GM19193 (cell line): Measurements from ENCODE around the gene CFAP53.

Experiments
- POLR2A ChIP-seq: IDR thresholded peaks from 4 replicates; pipeline ENCODE4 v1.6.1; 2011; ENCODE audit not compliant: insufficient read depth, insufficient read length; ENCODE audit errors: extremely low read depth

Gene CFAP53

DNA sequence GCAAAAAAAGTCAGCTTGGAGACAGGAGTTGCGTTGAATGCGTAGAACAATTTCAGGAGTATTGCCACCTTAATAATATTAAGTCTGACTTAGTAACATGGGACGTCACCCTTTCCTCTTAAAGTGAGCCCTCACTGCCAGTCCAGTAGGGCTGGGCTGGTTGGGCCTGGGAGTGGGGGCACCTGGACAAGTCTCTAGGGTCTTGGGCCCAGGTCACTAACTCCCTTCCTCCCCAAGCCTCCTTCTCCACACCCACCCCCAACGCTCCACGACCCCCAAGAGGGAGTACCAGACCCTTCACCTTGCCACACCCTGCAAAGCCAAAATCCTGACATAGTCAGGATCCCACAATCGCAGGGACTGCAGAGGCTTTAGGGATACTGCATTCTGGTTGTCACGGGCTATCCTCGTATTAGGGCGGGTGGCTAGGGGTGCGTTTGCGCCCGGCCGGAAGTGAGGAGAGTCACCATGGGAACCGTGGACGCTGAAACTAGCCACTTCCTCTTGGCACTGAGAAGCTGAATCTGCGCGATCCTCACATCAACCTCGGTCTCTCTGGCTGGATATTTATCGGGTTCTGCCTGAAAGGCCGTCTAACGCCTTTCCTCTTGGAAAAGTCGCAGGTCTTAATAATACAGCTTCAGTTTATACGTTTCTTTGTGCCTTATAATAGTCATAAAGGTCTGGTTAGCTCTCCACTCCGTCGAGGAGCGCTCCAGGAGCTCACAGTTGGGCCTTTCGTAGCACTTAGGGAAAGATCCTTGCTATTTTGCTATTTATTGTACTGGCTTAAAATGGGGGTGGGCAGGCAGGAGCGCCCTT, 31.5 kb upstream of the CFAP53 start:
- no peak for TF ChIP-seq POLR2A

DNA sequence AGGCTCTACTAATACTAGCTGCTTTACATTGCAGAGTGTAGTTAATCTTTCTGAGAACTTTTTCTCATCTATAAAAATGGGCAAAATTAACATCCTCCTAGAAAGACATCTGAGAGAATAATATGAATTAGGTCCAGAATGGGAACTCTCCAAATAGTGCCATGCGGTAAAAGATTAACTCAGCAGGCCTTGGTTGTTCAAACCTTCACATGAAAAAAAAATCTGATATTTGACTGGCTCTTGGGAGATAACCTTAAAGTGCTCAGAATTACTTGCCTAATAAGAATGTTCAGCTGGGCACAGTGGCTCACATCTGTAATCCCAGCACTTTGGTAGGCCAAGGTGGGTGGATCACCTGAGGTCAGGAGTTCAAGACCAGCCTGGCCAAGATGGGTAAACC, 26.7 kb upstream of the CFAP53 start:
- no peak for TF ChIP-seq POLR2A

DNA sequence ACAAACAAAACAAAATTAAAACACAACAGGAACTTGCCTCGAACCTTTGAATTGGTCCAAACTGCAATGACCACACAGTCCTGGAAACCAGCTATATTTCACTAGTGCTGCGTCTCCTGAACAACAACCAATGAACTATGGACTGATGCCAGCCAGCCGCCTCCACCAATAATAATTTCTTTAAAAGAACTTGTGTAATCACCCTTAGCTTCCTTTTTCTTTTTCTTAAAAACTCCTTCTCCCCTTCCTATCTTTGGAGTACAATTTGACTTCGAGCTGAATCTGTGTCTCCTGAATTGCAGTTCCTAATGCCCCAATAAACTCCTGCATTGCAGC, 22.8 kb upstream of the CFAP53 start:
- no peak for TF ChIP-seq POLR2A

- peak; percentile 77 for TF ChIP-seq POLR2A
These were observed 21.4 kb upstream of the CFAP53 start, which contains the start of gene CXXC1 for GRCh38 chr18:50287441-50288347. Gene CXXC1, minus strand, starts transcription at chr18:50287692. Its CDS starts 103 bp downstream, at chr18:50287589.

DNA sequence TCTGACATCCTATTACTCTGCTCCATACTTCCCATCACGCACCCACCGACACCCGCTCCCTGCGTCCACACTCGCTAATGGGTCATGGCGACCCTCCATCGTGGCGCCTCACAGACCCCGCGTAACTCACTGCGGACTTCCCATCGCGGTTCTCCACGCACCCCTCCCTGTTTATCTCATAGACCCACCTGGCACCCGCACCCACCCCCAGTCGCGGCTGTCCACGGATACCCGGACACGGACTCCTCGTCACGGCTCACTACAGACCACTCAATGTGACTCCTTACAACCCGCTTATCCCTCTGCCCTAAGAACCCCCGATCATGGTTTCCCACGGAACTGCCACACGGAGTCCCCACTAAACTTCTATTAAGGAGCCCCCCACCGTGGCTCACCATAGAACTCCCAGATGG, 20.7 kb upstream of the CFAP53 start:
- no peak for TF ChIP-seq POLR2A

- TF ChIP-seq POLR2A = no peak
These were observed 20.2 kb upstream of the CFAP53 start for GRCh38 chr18:50286391-50287027.

- TF ChIP-seq POLR2A = no peak
These were observed 19.5 kb upstream of the CFAP53 start for GRCh38 chr18:50285631-50286321.

- TF ChIP-seq POLR2A = no peak
These were observed 18.8 kb upstream of the CFAP53 start for GRCh38 chr18:50285071-50285470.

GRCh38 chr18:50284255-50284885, 18.1 kb upstream of the CFAP53 start:
- TF ChIP-seq POLR2A = no peak

DNA sequence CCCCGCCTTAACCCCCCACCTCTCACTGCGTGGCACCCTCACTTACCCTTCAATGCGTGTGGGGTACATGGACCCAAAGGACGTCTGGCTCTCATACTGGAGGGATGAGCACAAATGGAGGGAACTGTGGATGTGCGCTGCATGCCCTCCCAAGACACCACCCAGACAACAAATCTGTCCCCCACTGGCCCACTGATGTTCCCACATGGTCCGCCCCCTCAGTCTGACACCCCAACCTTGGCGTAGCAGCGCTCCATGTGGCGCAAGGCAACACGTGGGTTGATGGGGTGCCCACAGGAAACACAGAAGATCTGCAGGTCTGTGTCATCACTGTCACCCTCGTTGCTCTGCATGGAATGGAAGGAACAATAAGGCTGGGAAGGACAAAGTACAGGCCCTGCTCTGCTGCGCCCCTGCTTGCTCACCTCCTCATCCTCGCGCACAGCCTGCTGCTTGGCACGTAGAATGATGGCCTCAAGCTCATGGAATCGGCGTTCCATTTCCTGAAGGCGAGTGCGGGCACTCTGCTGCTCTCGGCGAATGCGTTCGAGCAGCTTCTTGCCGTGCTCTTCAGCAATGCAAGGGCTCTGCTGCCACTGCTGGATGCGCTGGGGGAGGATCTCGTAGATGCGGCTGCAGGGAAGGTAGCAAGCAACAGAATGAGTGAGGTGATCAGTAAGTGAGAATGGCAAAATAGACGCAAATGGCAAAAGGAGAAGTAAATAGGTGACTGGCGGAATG, 17.3 kb upstream of the CFAP53 start:
- no peak for TF ChIP-seq POLR2A

DNA sequence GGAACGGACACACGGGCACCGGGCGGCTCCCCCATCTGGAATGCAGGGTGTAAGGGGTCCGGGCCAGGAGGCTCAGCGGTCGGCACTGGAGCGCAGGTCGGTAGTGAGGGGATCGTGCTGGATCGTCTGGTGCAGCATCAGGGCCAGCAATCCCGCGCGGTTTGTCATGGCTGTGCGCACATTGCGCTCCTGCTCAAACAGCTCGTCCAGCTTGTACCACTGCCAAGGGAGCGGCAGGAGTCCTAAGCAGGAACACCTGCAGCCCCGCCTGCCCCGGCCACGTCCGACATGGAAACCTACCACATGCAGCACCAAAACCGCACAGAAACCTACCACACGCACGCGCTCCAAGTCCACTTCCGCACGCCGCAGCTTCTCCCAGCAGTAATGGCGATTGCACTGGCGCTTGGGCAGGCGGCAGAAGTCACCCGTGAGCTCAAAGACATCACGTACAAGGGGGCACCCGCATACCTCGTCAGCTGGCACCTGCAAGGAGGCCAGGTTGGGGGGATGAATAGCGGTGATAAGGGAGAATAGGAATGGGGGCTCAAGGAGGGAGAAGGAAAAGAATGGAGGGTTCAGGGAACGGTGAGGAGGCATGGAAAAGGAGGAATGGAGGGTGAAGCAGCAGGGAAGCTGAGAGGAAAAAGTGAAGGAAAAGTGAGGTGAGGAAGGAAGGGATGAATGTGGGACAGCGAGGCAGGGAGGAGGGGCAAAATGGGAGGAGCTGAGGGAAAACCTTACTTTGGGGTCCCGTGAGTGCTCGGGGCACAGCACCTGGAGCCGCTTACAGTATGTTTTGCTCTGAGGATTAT, 16.4 kb upstream of the CFAP53 start:
- TF ChIP-seq POLR2A = no peak

DNA sequence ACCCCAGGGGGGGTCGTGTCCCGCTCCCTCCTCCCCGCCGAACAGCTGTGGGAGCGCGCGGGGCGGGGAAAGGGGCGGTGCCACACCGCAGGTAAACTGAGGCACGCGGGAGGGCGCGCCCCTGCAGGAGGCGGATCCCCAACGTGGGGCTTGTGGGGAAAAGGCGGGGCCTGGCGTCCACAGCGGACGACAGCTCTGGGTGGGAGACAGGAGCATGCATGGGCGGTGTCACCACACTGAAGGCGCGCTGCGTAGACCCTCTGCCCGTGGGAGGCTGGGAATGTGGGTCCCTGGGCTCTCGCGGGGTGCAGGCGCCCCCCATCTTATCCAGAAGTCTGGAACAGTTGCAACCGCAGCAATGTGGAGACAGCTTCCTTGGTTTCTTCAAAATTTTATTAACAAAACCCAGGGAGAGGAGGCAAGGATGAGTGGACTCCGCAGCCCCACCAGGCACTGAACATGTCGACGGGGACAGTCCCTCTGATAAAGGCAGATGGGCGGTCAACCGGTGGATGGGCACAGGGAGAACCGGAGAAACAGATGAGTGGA, 15.8 kb upstream of the CFAP53 start:
- TF ChIP-seq POLR2A = no peak

DNA sequence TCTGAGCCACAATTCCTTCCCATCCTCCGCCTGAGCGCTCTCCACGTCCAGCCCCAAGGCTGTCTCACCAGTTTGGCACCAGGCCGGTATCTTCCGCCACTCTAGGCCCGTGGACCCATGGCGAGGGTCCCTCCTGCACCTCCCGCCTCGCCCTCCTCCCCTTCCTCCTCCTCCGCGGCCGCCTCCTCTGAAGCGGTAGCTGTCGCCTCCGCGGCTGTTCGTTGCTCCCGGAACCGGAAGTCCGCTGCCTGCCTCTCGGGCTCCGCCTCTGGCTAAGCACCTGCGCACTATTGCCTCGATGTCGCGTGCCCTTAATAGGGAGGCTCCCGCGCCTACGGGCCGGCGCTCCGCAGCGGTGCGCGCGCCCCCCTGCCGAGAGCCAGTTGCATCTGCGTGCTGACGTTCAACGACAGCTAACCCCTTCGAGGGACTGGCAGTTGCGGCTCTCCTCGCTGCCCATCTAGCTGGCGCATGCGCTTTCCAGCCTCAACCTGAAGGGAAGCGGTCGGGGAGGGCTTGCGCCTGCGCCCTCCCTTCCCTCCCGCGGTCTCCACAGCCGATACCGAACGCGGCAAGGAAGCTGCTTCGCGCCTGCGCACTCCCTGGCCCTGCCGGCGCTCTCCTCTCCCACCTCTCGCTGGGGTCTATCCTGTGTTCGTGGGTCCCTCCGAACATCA, 15.1 kb upstream of the CFAP53 start, which contains the start of gene MBD1:
Gene MBD1, minus strand, starts transcription at position 229 of the 677 bp plus-strand sequence. CDS start 1,531 bp downstream, outside the sequence.
- TF ChIP-seq POLR2A = peak; percentile 95
